Motor neuron (in vitro differentiated cells): ENCODE results near the gene MARCHF3. TPM values are rescaled to one million over a fixed set of nuclear protein-coding genes. Genes with fewer than 3 reads are reported as not detected.
A peak's percentile ranks its signal among the peaks of the same experiment; 100 is the strongest.
"Not testable (repeated sequence)": the region's sequence is repeated elsewhere in the genome, so short reads cannot be mapped to it uniquely, and the experiment has no call there.

Experiments used
- ATAC-seq, 8 experiments: fragments of 200-7000 bp; cut with Tn5 transposase; replicated peaks in 6 of 8; 2 replicates each; pipeline ENCODE4 v1.8.0; 2021; ENCODE audit warnings: mild to moderate bottlenecking in 8 of 8, moderate library complexity in 8 of 8
- H3K27ac ChIP-seq, 2 donors: fragments of 250-450 bp; sonication (Bioruptor Pico); 2 replicates each; pipeline ENCODE4 v1.9.0; 2021; ENCODE audit warnings: antibody characterized with exemption in 2 of 2, mild to moderate bottlenecking in 2 of 2, moderate library complexity in 1 of 2
- H3K4me1 ChIP-seq, 2 donors: fragments of 250-450 bp; sonication (Bioruptor Pico); replicated peaks in 1 of 2; 2 replicates each; pipeline ENCODE4 v1.6.1; 2021; ENCODE audit warnings: antibody characterized with exemption in 2 of 2, mild to moderate bottlenecking in 2 of 2, moderate library complexity in 1 of 2
- H3K4me3 ChIP-seq, 5 donors: fragments of 250-450 bp; sonication (Bioruptor Pico); 2 replicates each; pipeline ENCODE4 v1.9.0; 2021; ENCODE audit warnings: antibody characterized with exemption in 5 of 5, mild to moderate bottlenecking in 5 of 5, moderate library complexity in 4 of 5
- WGBS, 10 experiments: fragments of 450-650 bp; shearing (Covaris generic); methylation state at CpG; one replicate each; pipeline ENCODE4 v1.0.0; 2022; 5-methylcytosine and 5-hydroxymethylcytosine counted together
- in situ Hi-C, 9 experiments: fragments of 400-800 bp; cut with MboI; loops; one replicate each; pipeline ENCODE4 v1.15.0; 2021; ENCODE audit warnings: low sequenced_read_pairs in 9 of 9, low pct_unique_long_range_greater_than_20kb in 2 of 9; ENCODE audit not compliant: unreplicated experiment in 9 of 9
- total RNA-seq, 8 experiments: library from RNA; unstranded; fragments of 300-600 nt; gene quantifications; 2 replicates each; pipeline versions ENCODE4 v1.2.3 to v1.2.4, GENCODE V29; 2022

MARCHF3 gene
- total RNA-seq, 8 experiments from 2014 or later: 2.4 to 21.4 (median 4.4) TPM

DNA sequence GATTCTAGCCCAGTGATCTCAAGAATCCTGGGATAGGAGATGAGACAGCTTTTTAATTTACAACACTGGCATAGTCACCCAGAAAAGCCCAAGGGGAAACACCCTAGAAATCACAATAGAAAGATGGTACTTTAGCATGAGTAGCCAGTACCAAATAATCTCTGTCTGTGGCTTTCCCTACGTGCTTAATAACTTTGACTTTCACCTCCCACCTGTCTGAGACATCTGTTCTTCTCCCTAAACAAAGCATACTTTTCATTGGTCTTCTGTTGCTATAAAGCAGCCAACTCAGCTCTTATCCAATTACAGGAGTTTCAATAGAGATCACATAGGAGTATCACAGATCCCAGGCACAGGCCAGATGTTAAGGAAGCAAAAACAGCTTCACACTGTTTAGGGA is 10.4 kb downstream of the MARCHF3 start:
- ATAC-seq: no peak
- 0 to 85% (median 71%) methylated on average over 1 of the region's 1 CpG; no CpG with 5 or more reads in 5 of the 10 experiments for whole genome bisulfite sequencing, 10 experiments
- no peak overlapping the region for H3K27ac ChIP-seq
- in situ Hi-C loops: no loop called here
- peaks cover 0 to 6% of the 10 kb centered on the region in 2 donors for H3K4me1 ChIP-seq
- no peak overlapping the region for H3K4me3 ChIP-seq

DNA sequence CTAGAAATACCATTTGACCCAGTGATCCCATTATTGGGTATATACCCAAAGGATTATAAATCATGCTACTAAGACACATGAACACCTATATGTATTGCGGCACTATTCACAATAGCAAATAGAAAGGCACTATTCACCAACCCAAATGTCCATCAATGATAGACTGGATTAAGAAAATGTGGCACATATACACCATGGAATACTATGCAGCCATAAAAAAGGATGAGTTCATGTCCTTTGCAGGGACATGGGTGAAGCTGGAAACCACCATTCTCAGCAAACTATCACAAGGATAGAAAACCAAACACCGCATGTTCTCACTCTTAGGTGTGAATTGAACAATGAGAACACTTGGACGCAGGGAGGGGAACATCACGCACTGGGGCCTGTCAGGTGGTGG is 13.6 kb downstream of the MARCHF3 start:
- in situ Hi-C loops: not testable (repeated sequence)
- WGBS, 10 experiments: 100% methylated on average over 1 of the region's 4 CpGs; no CpG with 5 or more reads in 8 of the 10 experiments

DNA sequence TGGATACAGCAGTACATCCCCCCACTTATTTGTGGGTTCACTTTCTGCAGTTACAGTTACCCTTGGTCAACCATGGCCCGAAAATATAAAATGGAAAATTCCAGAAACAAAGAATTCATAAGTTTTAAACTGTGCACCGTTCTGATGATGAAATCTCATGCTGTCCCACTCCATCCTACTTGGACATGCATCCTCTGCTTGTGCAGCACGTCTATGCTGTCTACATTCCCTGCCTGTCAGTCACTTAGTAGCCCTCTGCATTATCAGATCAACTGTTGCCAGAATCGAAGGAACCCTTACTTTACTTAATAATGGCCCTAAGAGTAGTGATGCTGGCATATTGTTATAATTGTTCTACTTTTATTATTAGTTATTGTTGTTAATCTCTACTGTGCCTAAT is 14.6 kb downstream of the MARCHF3 start:
- H3K27ac ChIP-seq: no peak overlapping the region
- H3K4me3 ChIP-seq: no peak overlapping the region
- no peak for ATAC-seq
- in situ Hi-C loops: no loop called here
- WGBS, 10 experiments: 37 to 93% (median 67%) methylated on average over 1 to 4 of the region's 4 CpGs; no CpG with 5 or more reads in 4 of the 10 experiments
- no peaks in the 10 kb centered on the region for H3K4me1 ChIP-seq

More for the DNA sequence above, 13.6 kb downstream of the MARCHF3 start:
- ATAC-seq, H3K4me1 ChIP-seq, H3K4me3 ChIP-seq, H3K27ac ChIP-seq: not testable (repeated sequence)

GRCh38 chr5:127014573-127014972 is 15.8 kb downstream of the MARCHF3 start:
- no peaks in the 10 kb centered on the region for H3K4me1 ChIP-seq
- 33 to 100% (median 94%) methylated on average over 1 of the region's 1 CpG for WGBS, 10 experiments
- no peak for ATAC-seq
- no peak overlapping the region for H3K27ac ChIP-seq
- in situ Hi-C loops: no loop called here
- H3K4me3 ChIP-seq: no peak overlapping the region

DNA sequence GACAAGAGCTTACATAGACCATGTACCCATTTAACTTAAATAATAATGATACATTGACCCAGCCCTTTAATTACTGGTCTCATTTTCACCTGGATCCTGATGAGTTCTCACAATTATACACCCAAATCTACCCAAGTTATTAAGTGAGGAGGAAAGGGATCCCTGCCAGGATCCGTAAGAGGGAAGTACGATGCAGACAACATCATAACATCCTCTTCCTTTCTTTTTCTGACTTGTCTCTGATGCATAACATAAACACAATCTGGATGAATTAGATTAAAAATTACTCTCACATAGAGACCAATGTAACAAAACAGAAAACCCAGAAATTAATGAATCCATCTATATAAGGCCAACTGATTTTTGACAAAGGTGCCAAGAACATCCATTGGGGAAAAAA is 17.0 kb downstream of the MARCHF3 start:
- 20 to 100% (median 93%) methylated on average over 1 to 2 of the region's 2 CpGs; no CpG with 5 or more reads in 1 of the 10 experiments for whole genome bisulfite sequencing, 10 experiments
- no peak for ATAC-seq
- no peak overlapping the region for H3K4me3 ChIP-seq
- H3K4me1 ChIP-seq: no peaks in the 10 kb centered on the region
- in situ Hi-C loops: no loop called here
- no peak overlapping the region for H3K27ac ChIP-seq

DNA sequence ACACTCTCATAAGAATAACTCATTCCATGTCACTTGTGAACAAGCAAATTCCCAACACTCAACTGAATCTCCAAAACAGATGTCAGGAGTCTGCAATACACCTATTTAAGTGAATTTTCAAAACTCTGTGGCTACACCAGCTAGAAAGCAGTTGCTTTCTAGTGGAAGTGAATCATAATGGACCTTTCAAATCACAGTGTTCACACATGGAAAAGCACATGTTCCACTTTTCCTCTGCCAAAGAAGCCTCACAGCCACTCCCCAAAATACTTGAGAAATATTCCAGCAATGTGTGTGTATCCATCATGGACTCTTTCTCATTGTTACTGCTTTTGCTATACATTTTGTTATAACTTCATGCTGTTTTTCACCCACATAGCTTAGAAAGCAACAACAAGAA is 17.4 kb downstream of the MARCHF3 start:
- Histone ChIP-seq H3K4me3 (no peak overlapping the region), H3K27ac (no peak overlapping the region), H3K4me1 (no peaks in the 10 kb centered on the region)
- peak in 2 of 8 experiments; percentile 61 to 73 for ATAC-seq
- in situ Hi-C loops: no loop called here

DNA sequence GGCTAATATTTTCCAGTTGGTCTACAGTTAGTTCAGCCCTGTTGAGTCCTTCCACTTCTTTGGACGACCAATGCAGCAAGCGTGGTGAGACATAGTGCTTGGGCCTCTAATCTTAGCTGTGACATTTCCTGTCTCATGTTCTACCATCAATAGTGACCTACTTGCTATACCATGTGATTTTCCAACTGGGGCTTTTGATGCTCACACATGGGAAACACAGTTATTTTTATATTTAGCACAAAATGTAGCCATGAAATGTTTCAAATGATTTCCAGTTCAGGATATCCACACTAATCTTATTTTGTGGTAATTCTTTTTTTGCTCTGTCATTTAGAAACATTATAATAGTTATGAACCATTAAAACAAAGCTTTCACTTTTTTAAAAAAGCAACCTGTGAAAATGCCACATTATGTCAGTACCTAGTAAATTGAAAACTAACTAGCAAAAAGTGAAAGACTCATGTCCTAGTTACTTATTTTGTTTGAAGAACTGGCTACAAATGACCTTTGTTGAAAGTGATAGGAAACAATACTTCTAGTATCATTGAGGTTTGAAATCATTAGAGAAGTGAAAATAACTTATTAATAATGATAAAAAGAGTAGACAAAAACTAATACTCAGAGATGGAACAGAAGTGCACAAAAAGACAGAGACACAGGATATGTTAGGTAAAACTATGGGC is 18.3 kb downstream of the MARCHF3 start:
- H3K4me1 ChIP-seq: no peaks in the 10 kb centered on the region
- ATAC-seq: no peak
- no peak overlapping the region for H3K27ac ChIP-seq
- no peak overlapping the region for H3K4me3 ChIP-seq
- 80 to 100% (median 100%) methylated on average over 1 to 2 of the region's 2 CpGs; no CpG with 5 or more reads in 1 of the 10 experiments for WGBS, 10 experiments
- in situ Hi-C loops: no loop called here

DNA sequence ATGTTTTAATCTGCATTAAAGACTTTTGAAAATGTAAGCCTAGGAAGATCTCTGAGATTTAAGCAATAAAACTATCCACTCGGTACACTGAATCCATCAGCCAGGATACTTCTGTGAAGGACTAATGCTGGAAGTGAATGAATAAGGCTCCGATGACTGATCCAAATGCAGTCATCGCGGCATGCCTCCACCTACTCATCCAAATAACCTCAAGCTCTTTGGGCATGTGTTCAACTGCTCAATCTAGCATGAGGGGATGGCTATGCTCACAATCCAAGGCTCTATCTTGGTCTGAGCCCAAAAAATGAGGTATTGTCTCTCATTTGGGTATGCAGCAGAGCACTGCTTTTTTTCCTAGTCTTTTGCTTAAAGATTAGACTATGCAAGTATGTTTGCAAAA is 19.2 kb downstream of the MARCHF3 start:
- 0 to 94% (median 83%) methylated on average over 1 to 4 of the region's 4 CpGs; no CpG with 5 or more reads in 1 of the 10 experiments for WGBS, 10 experiments

GRCh38 chr5:127010362-127010761 is 20.0 kb downstream of the MARCHF3 start:
- no peak overlapping the region for H3K4me3 ChIP-seq
- H3K27ac ChIP-seq: no peak overlapping the region
- H3K4me1 ChIP-seq: no peaks in the 10 kb centered on the region
- in situ Hi-C loops: no loop called here
- WGBS, 10 experiments: 16 to 100% (median 80%) methylated on average over 1 to 2 of the region's 2 CpGs; no CpG with 5 or more reads in 3 of the 10 experiments
- ATAC-seq: no peak

More for the DNA sequence above, 19.2 kb downstream of the MARCHF3 start:
- in situ Hi-C loops: no loop called here
- no peaks in the 10 kb centered on the region for H3K4me1 ChIP-seq
- peak in 3 of 8 experiments; percentile 71 to 85 (median 78) for ATAC-seq
- H3K4me3 ChIP-seq: no peak overlapping the region
- no peak overlapping the region for H3K27ac ChIP-seq

DNA sequence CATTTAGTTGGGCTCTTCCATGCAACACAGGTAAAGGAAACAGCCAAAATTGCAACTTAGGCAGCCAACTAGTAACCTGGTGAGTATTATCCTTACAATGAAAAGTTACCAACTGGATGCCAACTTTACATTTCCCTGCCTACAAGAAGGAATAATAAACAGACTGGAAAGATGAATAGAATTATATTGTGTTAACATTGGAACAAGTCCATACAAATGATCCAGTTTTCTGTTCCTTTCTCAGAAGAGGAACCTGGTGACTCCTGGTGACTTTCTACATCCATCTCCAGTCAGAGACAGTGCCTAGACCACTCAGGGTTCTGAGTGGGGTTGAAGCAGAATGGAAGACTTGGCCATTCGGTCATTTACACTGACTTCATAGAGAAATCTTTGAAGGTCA is 20.6 kb downstream of the MARCHF3 start:
- Histone ChIP-seq H3K27ac (no peak overlapping the region), H3K4me3 (no peak overlapping the region), H3K4me1 (no peaks in the 10 kb centered on the region)
- no peak for ATAC-seq
- in situ Hi-C loops: no loop called here
- 33 to 100% (median 80%) methylated on average over 1 of the region's 1 CpG; no CpG with 5 or more reads in 5 of the 10 experiments for WGBS, 10 experiments

- no peak overlapping the region for H3K27ac ChIP-seq
- 42 to 95% (median 78%) methylated on average over 3 to 6 of the region's 6 CpGs; no CpG with 5 or more reads in 2 of the 10 experiments for WGBS, 10 experiments
- in situ Hi-C loops: no loop called here
- peak in 1 of 8 experiments; percentile 44 for ATAC-seq
- H3K4me3 ChIP-seq: no peak overlapping the region
- H3K4me1 ChIP-seq: no peaks in the 10 kb centered on the region
These were observed 21.9 kb downstream of the MARCHF3 start for GRCh38 chr5:127008300-127008975.

GRCh38 chr5:127007522-127007921 is 22.8 kb downstream of the MARCHF3 start:
- Histone ChIP-seq H3K4me1 (peaks cover 0 to 3% of the 10 kb centered on the region in 2 donors), H3K4me3 (no peak overlapping the region), H3K27ac (no peak overlapping the region)
- WGBS, 10 experiments: 40 to 85% (median 67%) methylated on average over 1 of the region's 1 CpG; no CpG with 5 or more reads in 3 of the 10 experiments
- ATAC-seq: no peak
- in situ Hi-C loops: no loop called here

DNA sequence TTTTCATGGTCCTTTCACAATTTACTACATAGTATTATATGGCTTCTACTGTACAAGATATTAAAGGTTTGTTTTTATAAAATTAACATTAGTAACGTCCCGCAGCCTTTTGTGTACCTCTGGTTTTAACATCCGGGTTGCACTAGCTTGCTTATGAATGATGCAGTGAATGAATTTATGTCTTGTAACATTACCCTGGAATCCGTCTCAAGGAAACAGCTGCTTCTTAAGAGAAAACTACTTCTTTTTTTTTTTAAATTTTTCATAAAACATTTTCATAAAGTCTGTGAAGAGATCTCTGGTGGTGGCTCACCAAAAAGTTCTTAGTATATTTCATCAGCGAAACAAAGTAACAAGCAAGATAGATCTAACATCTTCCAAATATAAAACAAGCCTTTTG is 23.6 kb downstream of the MARCHF3 start:
- peaks cover 0 to 6% of the 10 kb centered on the region in 2 donors for H3K4me1 ChIP-seq
- H3K4me3 ChIP-seq: no peak overlapping the region
- 0 to 100% (median 79%) methylated on average over 1 to 5 of the region's 5 CpGs for WGBS, 10 experiments
- no peak overlapping the region for H3K27ac ChIP-seq
- ATAC-seq: no peak
- in situ Hi-C loops: no loop called here
